ENCODE data around the gene CLN6.

The CLN6 gene

DNA sequence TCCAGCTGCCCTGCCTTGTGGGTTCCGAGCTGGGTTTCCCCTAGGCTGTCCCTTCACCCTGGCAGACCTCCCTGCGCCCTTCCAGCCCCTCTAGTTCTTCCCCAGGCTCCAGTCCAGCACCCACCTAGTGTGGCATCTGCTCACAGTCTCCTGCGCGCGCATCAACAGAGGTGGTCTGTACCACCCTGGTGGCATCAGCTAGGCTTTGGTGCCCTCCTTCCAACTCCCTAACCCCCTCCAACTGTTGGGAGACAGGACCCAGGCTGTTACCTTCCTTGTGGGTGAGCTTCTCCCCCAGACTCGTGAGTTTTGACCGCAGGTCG, 32.4 kb downstream of the CLN6 start:
- peaks cover 10% of the 10 kb centered on the region for H3K4me1 Mint-ChIP-seq
- no peak overlapping the region for H3K4me3 Mint-ChIP-seq
- no peaks in the 10 kb centered on the region for H3K9me3 Mint-ChIP-seq
- no peak for DNase-seq (ENCODE audit: low spot score in 2 of 2)
- no peak for ATAC-seq
- H3K36me3 Mint-ChIP-seq = peaks cover 58% of the 10 kb centered on the region
- peak overlapping the region; percentile 79 for H3K27ac Mint-ChIP-seq

DNA sequence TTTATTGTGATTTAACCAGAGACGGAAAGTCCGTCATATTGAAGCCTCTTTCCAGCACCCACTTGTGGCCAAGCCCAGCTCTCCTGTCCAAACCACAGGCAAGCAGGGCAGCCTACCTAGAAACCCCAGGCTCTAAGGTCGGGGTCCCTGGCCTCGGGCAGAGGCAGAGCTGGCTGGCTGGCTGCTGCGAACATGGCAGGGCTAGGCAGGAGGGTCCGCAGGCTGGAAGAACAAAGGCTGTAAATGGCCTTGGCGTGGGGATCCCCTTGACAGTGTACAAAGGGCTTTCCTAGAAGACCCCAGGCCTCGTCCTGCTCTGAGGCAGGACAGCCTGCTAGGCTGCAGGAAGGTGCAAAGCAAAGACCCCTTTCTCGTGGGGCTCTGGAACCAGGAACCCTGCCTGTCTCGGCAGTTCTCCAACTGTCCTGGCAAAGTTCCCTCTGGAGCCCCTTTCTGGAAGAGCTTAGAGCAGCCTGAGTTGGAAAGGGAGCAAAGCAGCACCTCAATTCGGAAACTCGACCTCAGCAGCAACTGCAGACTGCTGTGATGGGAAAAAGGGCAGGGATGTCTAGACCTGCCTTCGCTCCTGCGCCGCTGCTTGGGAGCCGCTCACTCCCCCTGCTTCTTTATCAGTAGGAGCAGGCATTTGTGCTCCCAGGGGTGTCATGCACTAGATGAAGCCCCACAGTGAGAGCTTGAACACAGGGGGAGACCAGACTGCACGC, 32.9 kb downstream of the CLN6 start:
- Mint-ChIP-seq H3K36me3 (peaks cover 63% of the 10 kb centered on the region), H3K4me1 (peaks cover 10% of the 10 kb centered on the region), H3K9me3 (no peaks in the 10 kb centered on the region), H3K4me3 (no peak overlapping the region), H3K27ac (peak overlapping the region; percentile 79)
- DNase-seq (ENCODE audit: low spot score in 2 of 2) = peak in 1 of 2 donors; percentile 41
- no peak for ATAC-seq

DNA sequence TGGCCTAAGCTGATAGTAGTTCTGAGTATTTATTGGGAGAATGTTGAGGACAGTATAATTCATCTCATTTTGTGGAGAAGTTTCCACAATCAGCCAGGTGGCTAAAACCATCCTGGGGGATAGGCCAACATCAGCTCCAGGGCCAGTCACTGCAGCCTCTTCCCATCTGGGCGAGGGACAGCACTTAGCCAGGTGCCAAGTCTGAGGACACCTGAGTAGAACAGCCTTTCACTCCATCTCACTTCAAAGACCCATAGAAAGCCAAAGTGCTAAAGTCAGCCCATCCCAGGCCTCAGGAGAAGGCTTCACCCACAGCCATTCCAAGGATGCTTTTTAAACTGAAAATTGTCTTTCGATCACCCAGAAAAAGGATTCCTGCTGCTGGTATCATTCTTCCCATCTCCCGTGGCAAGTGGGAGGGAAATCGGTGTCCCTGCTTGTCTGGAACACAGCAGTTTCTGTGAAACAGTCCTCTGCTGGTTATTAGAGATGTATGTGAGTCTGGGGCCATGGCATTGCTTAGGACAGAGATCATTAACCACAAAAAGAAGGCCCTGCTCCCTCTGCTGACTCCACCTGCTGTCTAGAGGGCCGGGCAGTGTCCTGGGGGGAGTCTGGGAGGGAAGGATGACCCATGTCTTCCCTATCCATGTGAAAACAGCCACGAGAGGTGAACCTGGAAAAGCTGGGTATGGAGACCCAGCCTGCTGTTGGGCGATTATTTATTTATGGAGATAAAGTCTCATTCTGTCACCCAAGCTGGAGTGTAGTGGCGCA, 34.0 kb downstream of the CLN6 start:
- peaks cover 10% of the 10 kb centered on the region for H3K4me1 Mint-ChIP-seq

DNA sequence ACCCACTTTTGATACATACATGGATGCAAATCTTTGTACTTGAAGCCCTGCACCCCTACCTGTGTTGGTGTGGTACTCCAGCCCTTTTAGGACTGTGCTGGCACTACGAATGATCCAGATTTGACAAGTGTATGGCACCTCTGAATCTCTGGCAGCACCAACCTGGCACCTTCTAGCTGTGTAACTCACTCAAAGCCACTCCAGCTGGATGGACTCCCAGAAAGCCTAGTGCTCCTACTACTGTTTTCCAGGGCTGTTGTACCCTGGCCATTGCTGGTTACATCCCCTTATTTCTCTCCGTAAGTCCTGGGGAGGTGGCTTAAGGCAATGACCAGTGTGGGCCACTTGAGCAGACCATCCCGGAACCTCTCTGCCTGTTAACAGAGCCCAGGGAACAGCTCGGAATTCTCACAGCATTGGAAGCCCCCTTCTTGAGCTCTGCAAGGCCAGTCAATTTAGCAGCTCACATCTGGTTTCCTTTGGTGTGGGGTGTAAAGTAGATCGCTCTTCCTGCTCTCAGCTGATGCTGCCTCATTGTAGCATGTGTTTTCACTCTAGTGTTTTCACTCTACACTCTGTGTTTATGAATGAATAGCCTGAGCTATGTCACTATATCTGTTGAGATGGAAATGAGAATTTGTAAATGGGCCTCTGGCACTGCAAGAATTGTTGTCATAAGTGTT, 36.6 kb downstream of the CLN6 start:
- ATAC-seq = no peak
- peak overlapping the region; percentile 26 for H3K27ac Mint-ChIP-seq
- no peak overlapping the region for H3K4me3 Mint-ChIP-seq
- peaks cover 10% of the 10 kb centered on the region for H3K4me1 Mint-ChIP-seq
- DNase-seq (ENCODE audit: low spot score in 2 of 2) = peak in 1 of 2 donors; percentile 45
- peaks cover 94% of the 10 kb centered on the region for H3K36me3 Mint-ChIP-seq
- no peaks in the 10 kb centered on the region for H3K9me3 Mint-ChIP-seq

More for the DNA sequence above, 34.0 kb downstream of the CLN6 start:
- Mint-ChIP-seq H3K27ac (peak overlapping the region; percentile 72), H3K36me3 (peaks cover 74% of the 10 kb centered on the region), H3K9me3 (no peaks in the 10 kb centered on the region), H3K4me3 (no peak overlapping the region)
- ATAC-seq (no peak), DNase-seq (ENCODE audit: low spot score in 2 of 2) (peak in 1 of 2 donors; percentile 45)

DNA sequence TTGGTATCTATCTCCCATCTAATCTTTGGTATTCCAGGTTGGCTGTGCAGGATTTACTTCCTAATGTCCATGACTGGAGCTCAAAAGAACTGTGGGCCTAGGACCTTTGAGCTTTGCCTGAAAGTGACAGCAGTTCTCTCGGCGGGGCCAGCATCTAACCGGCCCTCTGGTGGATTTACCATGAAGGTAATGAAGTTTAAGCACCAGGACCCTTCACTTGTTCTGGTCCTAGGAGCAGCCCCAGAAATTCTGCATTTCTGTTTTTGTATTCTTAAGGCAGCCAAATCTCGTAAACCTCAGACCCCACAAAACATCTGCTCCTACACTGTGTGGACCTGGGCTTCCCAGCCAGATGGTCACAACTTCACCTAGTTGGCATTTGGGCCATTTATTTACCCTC, 37.4 kb downstream of the CLN6 start:
- Mint-ChIP-seq H3K4me3 (no peak overlapping the region), H3K36me3 (peaks cover 94% of the 10 kb centered on the region), H3K4me1 (peaks cover 10% of the 10 kb centered on the region), H3K9me3 (no peaks in the 10 kb centered on the region), H3K27ac (peak overlapping the region; percentile 26)
- ATAC-seq (no peak), DNase-seq (ENCODE audit: low spot score in 2 of 2) (peak in 1 of 2 donors; percentile 30)

DNA sequence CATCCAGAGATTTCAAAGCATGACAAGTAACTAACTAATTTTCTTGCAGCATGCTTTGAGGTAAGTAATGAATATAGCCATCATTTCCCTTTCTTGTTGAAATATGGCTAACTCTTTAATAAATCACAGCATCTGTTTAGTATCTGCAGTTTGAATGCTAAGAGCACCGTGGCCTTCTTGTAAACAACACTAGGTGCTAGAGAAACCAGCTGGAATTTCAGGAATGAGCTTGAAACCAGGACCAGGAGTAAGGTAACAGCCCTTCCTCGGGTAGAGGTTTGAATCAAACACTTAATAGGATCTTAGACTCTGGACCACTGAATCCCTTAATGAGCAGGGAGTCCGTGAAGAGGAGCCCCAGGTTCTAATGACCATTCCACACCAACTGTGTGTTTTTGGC, 38.0 kb downstream of the CLN6 start:
- Mint-ChIP-seq H3K36me3 (peaks cover 97% of the 10 kb centered on the region), H3K9me3 (no peaks in the 10 kb centered on the region), H3K27ac (no peak overlapping the region)

DNA sequence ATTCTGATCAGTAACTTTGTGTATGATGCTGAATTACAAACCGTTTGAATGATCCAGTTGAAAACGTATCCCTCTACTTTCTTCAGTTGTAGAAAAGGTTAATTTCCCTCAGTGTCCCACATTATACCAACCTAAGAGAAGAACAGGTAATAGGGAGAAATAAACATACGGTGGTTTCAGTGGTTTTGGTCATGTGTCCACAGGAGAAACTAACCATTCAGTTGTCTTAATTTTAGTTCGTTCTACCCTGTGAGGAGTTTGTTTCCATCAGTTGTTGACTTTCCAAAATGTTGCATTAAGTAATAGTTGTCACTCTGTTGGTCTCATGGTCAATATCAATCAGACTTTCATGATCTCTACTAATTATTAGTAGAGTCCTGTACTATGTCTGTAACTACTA, 39.5 kb downstream of the CLN6 start:
- Mint-ChIP-seq H3K36me3 (peaks cover 100% of the 10 kb centered on the region), H3K27ac (no peak overlapping the region), H3K4me3 (no peak overlapping the region), H3K9me3 (no peaks in the 10 kb centered on the region), H3K4me1 (peaks cover 10% of the 10 kb centered on the region)
- DNase-seq (ENCODE audit: low spot score in 2 of 2) = peak in 1 of 2 donors; percentile 6
- ATAC-seq = no peak

More for the DNA sequence above, 38.0 kb downstream of the CLN6 start:
- peak in 1 of 2 donors; percentile 18 for DNase-seq (ENCODE audit: low spot score in 2 of 2)
- peaks cover 10% of the 10 kb centered on the region for H3K4me1 Mint-ChIP-seq
- no peak overlapping the region for H3K4me3 Mint-ChIP-seq
- ATAC-seq = no peak

DNA sequence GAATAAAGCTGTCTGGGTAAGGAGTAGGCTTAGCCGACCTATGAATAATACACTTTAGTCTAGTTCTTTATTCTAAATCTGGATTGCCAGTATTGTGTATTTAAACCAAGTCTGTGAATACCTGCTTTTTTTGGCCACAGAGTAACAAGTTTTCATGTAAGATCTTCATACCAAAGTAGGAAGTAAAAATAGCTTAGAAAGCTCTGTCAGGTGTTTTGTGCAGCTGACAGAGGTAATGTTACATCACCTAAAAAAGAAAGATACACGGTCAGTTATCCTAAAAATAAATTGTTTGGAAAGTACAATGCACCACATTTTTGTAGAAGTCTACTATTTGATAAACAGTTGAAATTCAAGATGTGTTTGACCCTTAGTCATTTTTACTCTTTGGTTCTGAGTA, 40.9 kb downstream of the CLN6 start:
- Mint-ChIP-seq H3K36me3 (peaks cover 100% of the 10 kb centered on the region), H3K4me1 (peaks cover 10% of the 10 kb centered on the region), H3K9me3 (no peaks in the 10 kb centered on the region), H3K27ac (peak overlapping the region; percentile 21), H3K4me3 (no peak overlapping the region)
- no peak for DNase-seq (ENCODE audit: low spot score in 2 of 2)
- no peak for ATAC-seq

DNA sequence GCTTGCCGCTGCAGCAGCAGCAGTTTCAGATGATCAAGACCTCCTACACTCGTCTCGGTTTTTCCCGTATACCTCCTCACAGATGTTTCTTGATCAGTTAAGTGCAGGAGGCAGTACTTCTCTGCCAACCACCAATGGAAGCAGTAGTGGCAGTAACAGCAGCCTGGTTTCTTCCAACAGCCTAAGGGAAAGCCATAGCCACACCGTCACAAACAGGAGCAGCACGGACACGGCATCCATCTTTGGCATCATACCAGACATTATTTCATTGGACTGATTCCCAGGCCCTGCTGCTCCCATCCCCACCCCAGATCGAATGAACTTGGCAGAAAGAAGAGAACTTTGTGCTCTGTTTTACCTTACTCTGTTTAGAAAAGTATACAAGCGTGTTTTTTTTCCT, 42.0 kb downstream of the CLN6 start:
- ATAC-seq (no peak), DNase-seq (ENCODE audit: low spot score in 2 of 2) (peak in 1 of 2 donors; percentile 37)
- Mint-ChIP-seq H3K4me1 (peaks cover 2% of the 10 kb centered on the region), H3K27ac (peak overlapping the region; percentile 63), H3K4me3 (no peak overlapping the region), H3K36me3 (peaks cover 100% of the 10 kb centered on the region), H3K9me3 (no peaks in the 10 kb centered on the region)

DNA sequence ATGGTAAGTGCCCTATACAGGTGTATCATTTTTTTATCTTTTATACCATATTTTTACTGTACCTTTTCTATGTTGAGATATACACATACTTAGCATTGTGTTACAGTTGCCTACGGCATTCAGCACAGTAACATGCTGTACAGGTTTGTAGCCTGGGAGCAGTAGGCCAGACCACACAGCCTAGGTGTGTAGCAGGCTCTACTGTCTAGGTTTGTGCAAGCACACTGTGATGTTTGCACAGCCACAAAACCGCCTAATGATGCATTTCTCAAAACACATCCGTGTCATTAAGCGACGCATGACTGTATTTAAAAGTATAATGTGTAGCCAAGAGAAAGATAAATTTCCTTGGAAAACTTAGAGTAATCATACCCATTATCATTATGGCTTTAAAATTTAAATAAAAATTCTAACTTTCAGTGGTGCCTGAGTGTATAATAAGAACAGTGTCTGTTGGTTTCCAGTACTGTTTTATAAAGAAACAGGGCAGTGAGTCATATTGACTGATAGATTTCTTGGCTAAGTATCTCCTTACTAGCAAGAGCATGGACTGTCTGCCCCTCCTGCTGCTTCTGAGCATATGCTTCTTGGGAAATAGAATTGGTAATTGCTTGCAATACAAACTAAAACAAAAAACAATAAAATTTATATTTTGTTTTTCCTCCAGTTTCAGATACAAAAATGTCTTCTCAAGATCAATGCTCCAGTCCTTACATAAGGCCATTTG, 42.7 kb downstream of the CLN6 start:
- Mint-ChIP-seq H3K4me3 (no peak overlapping the region), H3K4me1 (no peaks in the 10 kb centered on the region), H3K9me3 (no peaks in the 10 kb centered on the region), H3K27ac (no peak overlapping the region), H3K36me3 (peaks cover 100% of the 10 kb centered on the region)
- ATAC-seq = no peak
- peak in 1 of 2 donors; percentile 25 for DNase-seq (ENCODE audit: low spot score in 2 of 2)

DNA sequence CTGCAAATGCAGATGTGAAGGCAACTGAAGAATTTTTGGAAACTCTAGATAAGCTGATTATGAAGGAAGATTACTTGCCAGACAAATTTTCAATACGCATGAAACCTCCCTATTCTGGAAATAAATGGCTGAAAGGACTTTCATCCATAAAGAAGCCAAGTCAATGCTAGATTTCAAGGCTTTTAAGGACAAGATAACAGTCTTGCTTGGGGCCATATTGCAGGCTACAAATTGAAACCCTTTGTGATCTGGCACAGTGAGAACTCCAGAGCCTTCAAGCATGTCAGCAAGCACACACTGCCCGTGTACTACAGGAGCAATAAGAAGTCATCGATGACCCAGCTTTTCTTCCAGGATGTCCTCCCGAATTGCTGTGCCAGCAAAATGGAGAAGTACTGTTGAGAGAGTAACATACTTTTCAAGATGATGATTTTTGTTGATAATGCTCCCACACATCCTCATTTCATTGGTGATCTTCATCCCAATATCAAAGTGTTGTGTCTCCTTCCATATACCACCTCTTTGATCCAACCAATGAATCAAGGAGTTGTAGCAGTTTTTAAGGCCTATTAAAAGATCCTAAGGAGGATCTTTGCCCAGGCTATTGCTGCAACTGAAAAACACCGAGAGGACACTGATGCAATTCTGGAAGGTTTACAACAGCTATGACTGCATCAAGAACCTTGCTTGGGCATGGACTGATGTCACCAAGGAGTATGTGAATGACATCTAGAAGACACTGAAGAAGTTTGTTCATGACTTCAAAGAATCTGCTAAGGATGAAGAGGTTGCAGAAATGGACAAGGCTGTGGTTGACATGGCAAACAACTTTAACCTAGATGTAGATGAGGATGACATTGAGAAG, 44.7 kb downstream of the CLN6 start:
- Mint-ChIP-seq H3K36me3 (peaks cover 100% of the 10 kb centered on the region), H3K27ac (peak overlapping the region; percentile 48), H3K4me1 (no peaks in the 10 kb centered on the region), H3K9me3 (no peaks in the 10 kb centered on the region), H3K4me3 (no peak overlapping the region)
- DNase-seq (ENCODE audit: low spot score in 2 of 2) (no peak), ATAC-seq (no peak)

DNA sequence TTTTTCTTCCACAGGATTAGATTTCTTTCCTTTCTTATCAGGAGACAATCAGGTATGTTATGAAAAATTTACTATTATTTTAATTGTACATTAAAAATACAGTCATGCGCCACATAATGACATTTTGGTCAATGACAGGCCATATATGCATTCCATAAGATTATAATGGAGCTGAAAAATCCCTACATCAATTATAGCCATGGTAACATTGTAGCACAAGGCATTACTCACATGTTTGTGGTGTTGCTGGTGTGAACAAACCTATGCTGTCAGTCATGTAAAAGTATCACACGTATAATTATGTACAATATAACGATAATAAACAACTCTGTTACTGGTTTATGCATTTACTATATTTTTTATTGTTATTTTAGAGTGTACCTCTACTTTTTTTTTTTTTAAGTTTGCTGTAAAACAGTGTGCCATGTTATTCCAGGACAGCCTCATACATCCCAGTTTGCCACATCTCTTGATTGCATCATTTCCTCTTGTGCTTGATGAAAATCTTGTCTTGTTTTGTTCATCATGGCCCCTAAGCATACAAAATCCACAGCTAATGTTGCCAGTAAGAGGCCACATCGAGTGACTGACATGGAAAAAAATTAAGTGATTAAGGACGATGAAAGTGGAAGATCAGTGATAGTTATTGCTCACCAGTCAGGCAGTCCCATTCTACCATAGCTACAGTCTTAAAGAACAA, 45.8 kb downstream of the CLN6 start:
- Mint-ChIP-seq H3K9me3 (no peaks in the 10 kb centered on the region), H3K4me3 (no peak overlapping the region), H3K27ac (peak overlapping the region; percentile 48), H3K4me1 (no peaks in the 10 kb centered on the region), H3K36me3 (peaks cover 100% of the 10 kb centered on the region)
- no peak for DNase-seq (ENCODE audit: low spot score in 2 of 2)
- ATAC-seq = no peak

DNA sequence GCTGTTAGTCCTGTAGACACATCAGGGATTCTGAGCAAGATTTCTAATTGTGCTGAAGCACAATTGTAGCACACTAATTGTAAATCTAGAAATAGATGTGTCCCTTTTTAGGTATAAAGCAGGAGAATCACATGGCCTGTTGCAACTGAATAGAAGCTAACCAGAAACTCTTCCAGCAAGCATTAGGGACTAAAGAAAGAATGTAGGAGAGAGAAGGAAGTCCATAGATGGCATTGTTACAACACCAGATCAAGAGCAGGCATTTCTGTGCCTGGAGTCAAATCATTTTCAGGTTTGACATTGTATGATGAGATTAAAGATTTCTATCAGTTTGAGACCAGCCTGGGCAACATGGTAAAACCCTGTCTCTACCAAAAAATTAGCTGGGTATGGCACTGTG, 51.8 kb downstream of the CLN6 start:
- H3K9me3 Mint-ChIP-seq = no peaks in the 10 kb centered on the region
- ATAC-seq (no peak), DNase-seq (ENCODE audit: low spot score in 2 of 2) (no peak)
- H3K36me3 Mint-ChIP-seq = peaks cover 90% of the 10 kb centered on the region
- no peak overlapping the region for H3K4me3 Mint-ChIP-seq
- H3K4me1 Mint-ChIP-seq = no peaks in the 10 kb centered on the region
- H3K27ac Mint-ChIP-seq = peak overlapping the region; percentile 36

DNA sequence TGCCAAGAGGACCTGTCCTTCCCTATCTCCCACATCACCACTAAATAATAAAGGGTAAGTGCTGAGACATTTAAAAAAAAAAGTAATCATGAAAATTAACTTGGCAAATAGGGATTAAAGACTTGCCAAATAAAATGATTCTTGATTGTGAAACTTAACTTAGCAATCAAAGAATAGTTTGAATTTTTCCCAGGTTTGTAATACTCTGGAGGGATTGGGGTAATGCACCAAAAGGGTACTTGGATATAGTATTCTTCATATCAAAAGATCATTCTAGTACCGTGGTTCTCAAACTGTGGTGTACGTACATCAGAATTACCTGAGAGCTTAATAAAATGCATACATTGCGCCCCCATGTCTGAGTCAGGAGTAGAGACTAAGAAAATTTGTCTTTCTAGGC, 52.9 kb downstream of the CLN6 start:
- no peaks in the 10 kb centered on the region for H3K4me1 Mint-ChIP-seq
- peaks cover 79% of the 10 kb centered on the region for H3K36me3 Mint-ChIP-seq
- no peak overlapping the region for H3K4me3 Mint-ChIP-seq
- H3K9me3 Mint-ChIP-seq = no peaks in the 10 kb centered on the region
- H3K27ac Mint-ChIP-seq = no peak overlapping the region
- ATAC-seq = no peak
- no peak for DNase-seq (ENCODE audit: low spot score in 2 of 2)
